Neural progenitor cell (in vitro differentiated cells): ENCODE data around the gene RASGRF2.

ENCODE experiments used
- CTCF ChIP-seq: fragments of 200-600 bp; sonication (generic); IDR thresholded peaks from 2 replicates; pipeline ENCODE4 v1.5.1; 2017; ENCODE audit warnings: antibody characterized with exemption, mild to moderate bottlenecking
- EZH2 ChIP-seq: fragments of 200-600 bp; sonication (generic); IDR thresholded peaks from 2 replicates; pipeline ENCODE4 v1.6.1; 2017; ENCODE audit warnings: antibody characterized with exemption, mild to moderate bottlenecking, moderate library complexity
- EZH2phosphoT487 ChIP-seq: fragments of 200-600 bp; sonication (generic); IDR thresholded peaks from 2 replicates; pipeline ENCODE4 v1.6.1; 2017; ENCODE audit warnings: antibody characterized with exemption

DNA sequence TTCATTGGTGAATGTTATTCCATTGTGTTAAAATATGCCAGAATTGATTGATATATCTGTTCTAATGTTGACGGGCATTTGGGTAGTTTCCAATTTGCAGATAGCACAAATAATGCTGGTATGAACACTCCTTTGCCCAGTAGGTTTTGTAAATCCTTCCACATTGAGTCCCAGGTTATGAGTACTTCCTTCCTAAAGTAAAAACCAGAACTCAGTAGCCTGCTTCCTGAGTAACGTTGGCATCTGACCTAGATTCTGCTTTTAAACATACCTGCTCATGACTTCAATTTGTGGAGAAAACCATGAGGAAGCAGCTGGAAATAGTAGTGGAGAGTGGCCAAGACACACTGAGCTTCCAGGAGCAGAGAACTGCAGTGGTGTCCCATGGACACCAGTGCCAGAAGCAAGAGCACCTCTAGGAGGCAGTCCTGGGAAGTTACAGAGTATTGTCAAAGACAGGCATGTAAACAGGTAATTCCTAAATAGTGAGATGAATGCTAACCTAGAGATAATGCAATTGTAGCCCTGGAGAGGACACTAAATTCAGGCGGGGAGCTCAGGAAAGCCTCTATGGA lies 24.3 kb upstream of the RASGRF2 start:
- peak; percentile 32 for TF ChIP-seq CTCF
- no peak for TF ChIP-seq EZH2
- no peak for TF ChIP-seq EZH2phosphoT487
